Measurements from ENCODE around the gene IFNL3.

IFNL3 gene

DNA sequence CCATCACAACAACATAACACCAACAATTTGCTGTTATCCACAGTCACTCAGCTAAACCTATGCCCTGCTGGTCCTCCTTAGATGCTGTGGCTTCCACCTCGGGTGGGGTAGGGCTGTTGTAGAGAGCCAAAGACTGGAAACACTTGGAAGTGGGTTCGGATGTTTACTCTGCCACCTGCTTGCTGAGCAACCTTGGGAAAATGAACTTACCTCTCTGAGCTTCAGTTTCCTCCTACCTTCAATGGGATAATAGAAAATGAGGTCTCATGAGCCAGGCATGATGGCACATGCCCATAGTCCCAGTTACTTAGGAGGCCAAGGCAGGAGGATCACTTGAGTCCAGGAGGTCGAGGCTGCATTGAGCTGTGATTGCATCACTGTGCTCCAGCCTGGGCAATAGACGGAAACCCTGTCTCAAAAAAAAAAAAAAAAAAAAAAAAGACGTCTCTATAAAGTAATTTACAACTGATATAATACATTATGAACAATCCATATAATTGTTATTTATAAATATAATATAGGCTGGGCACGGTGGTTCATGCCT lies 37.4 kb downstream of the IFNL3 start:
- Histone ChIP-seq H3K36me3 (ENCODE audit: control insufficient read depth, low read length) (no peaks in the 10 kb centered on the region), H3K9me3 (ENCODE audit: control insufficient read depth, insufficient read depth, low read length) (no peaks in the 10 kb centered on the region), H3K27ac (ENCODE audit: low read depth, low read length) (no peak overlapping the region), H3K9me2 (replicated peaks; ENCODE audit: control insufficient read depth, low read length) (no peaks in the 10 kb centered on the region), H3K4me1 (ENCODE audit: control insufficient read depth, low read length) (no peaks in the 10 kb centered on the region), H3F3A (ENCODE audit: control insufficient read depth, insufficient read depth) (no peaks in the 10 kb centered on the region), H3K4me3 (ENCODE audit: low read length) (no peak overlapping the region), H3K27me3 (ENCODE audit: control insufficient read depth, low read length) (no peaks in the 10 kb centered on the region), H3K79me2 (ENCODE audit: control insufficient read depth, low read length) (no peaks in the 10 kb centered on the region), H4K20me1 (ENCODE audit: control insufficient read depth, insufficient read depth, low read depth, low read length) (no peaks in the 10 kb centered on the region), H3K4me2 (ENCODE audit: low read length) (no peak overlapping the region)
- TF ChIP-seq, protein P1, sequence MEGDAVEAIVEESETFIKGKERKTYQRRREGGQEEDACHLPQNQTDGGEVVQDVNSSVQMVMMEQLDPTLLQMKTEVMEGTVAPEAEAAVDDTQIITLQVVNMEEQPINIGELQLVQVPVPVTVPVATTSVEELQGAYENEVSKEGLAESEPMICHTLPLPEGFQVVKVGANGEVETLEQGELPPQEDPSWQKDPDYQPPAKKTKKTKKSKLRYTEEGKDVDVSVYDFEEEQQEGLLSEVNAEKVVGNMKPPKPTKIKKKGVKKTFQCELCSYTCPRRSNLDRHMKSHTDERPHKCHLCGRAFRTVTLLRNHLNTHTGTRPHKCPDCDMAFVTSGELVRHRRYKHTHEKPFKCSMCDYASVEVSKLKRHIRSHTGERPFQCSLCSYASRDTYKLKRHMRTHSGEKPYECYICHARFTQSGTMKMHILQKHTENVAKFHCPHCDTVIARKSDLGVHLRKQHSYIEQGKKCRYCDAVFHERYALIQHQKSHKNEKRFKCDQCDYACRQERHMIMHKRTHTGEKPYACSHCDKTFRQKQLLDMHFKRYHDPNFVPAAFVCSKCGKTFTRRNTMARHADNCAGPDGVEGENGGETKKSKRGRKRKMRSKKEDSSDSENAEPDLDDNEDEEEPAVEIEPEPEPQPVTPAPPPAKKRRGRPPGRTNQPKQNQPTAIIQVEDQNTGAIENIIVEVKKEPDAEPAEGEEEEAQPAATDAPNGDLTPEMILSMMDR (IDR thresholded peaks at IDR 0.05; ENCODE audit: low read depth, low read length, poor library complexity, severe bottlenecking), result no peak
- no peak for TF ChIP-seq EZH2phosphoT487 (IDR thresholded peaks at IDR 0.05; ENCODE audit: borderline replicate concordance, low read length)

GRCh38 chr19:39206122-39206521 lies 38.7 kb downstream of the IFNL3 start:
- Histone ChIP-seq H4K20me1 (ENCODE audit: control insufficient read depth, insufficient read depth, low read depth, low read length) (no peaks in the 10 kb centered on the region), H3K36me3 (ENCODE audit: control insufficient read depth, low read length) (no peaks in the 10 kb centered on the region), H3K4me1 (ENCODE audit: control insufficient read depth, low read length) (no peaks in the 10 kb centered on the region), H3K27me3 (ENCODE audit: control insufficient read depth, low read length) (no peaks in the 10 kb centered on the region), H3K79me2 (ENCODE audit: control insufficient read depth, low read length) (no peaks in the 10 kb centered on the region), H3K27ac (ENCODE audit: low read depth, low read length) (no peak overlapping the region), H3K4me3 (ENCODE audit: low read length) (no peak overlapping the region), H3K4me2 (ENCODE audit: low read length) (no peak overlapping the region), H3K9me3 (ENCODE audit: control insufficient read depth, insufficient read depth, low read length) (no peaks in the 10 kb centered on the region), H3K9me2 (replicated peaks; ENCODE audit: control insufficient read depth, low read length) (no peaks in the 10 kb centered on the region), H3F3A (ENCODE audit: control insufficient read depth, insufficient read depth) (no peaks in the 10 kb centered on the region)
- TF ChIP-seq EZH2phosphoT487 (IDR thresholded peaks at IDR 0.05; ENCODE audit: borderline replicate concordance, low read length), result no peak
- TF ChIP-seq, protein P1 (IDR thresholded peaks at IDR 0.05; ENCODE audit: low read depth, low read length, poor library complexity, severe bottlenecking), result no peak

GRCh38 chr19:39205449-39205764 lies 39.4 kb downstream of the IFNL3 start:
- TF ChIP-seq EZH2phosphoT487 (IDR thresholded peaks at IDR 0.05; ENCODE audit: borderline replicate concordance, low read length), result no peak
- TF ChIP-seq, protein P1 (IDR thresholded peaks at IDR 0.05; ENCODE audit: low read depth, low read length, poor library complexity, severe bottlenecking), result no peak
- Histone ChIP-seq H3K9me2 (replicated peaks; ENCODE audit: control insufficient read depth, low read length) (no peaks in the 10 kb centered on the region), H3K4me2 (ENCODE audit: low read length) (no peak overlapping the region), H4K20me1 (ENCODE audit: control insufficient read depth, insufficient read depth, low read depth, low read length) (no peaks in the 10 kb centered on the region), H3K27ac (ENCODE audit: low read depth, low read length) (no peak overlapping the region), H3K4me3 (ENCODE audit: low read length) (no peak overlapping the region), H3K36me3 (ENCODE audit: control insufficient read depth, low read length) (no peaks in the 10 kb centered on the region), H3F3A (ENCODE audit: control insufficient read depth, insufficient read depth) (no peaks in the 10 kb centered on the region), H3K79me2 (ENCODE audit: control insufficient read depth, low read length) (no peaks in the 10 kb centered on the region), H3K9me3 (ENCODE audit: control insufficient read depth, insufficient read depth, low read length) (no peaks in the 10 kb centered on the region), H3K4me1 (ENCODE audit: control insufficient read depth, low read length) (no peaks in the 10 kb centered on the region), H3K27me3 (ENCODE audit: control insufficient read depth, low read length) (no peaks in the 10 kb centered on the region)

All from DOHH2 (cell line).